SIG-M5 treated with dmso at 0.1 percent for 504 hours (cell line): ENCODE data around the gene SLAMF9.

Experiments used
- DNase-seq: peaks from one replicate; lab custom pipeline; 2025; ENCODE audit not compliant: unreplicated experiment; lab: John Stamatoyannopoulos, UW

The SLAMF9 gene

GRCh38 chr1:159946242-159947187 lies 7.5 kb downstream of the SLAMF9 start:
- DNase-seq = no peak

DNA sequence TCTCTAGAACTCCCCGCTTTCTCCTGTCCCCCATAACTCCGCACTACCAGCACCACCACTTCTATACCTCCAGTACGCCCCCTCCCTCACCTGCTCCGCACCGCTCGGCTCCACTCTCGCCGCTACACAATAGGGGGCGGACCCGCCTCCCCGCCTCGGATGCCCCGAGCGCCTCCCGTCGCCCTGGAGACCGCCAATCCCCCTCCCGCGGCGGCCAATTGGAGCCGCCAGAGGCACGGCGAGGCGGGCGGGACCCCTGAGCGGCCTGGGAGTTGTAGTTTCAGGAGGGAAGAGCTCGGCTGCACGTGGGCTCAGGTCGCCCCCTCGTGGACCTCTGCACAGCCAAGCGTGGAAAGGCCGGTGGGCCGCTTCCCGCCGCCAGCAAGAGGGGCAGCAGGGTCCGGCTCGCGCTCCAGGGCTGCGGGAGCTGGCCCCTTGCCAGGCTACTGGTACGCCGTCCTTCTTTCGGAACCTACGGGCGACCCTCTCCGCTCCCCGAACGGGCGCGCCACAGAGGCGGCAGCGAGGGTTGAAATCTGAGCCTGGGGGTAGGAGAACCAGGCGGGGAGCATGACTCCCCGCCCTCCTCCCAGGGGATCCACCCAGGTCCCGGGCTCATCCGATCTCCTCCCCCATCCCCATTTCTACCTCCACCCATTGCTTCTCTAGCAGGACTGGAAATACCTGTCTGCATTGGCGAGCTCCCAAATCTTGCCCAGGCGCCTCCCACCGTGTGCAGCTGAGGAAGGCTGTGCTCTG lies 8.4 kb downstream of the SLAMF9 start, which contains the start of gene IGSF9:
Gene IGSF9, minus strand, starts transcription at position 131 of the 759 bp plus-strand sequence. CDS start 2,159 bp downstream, outside the sequence.
- DNase-seq = peak; percentile 30

- DNase-seq = no peak
Observed at GRCh38 chr1:159944623-159945455, 9.2 kb downstream of the SLAMF9 start.

DNA sequence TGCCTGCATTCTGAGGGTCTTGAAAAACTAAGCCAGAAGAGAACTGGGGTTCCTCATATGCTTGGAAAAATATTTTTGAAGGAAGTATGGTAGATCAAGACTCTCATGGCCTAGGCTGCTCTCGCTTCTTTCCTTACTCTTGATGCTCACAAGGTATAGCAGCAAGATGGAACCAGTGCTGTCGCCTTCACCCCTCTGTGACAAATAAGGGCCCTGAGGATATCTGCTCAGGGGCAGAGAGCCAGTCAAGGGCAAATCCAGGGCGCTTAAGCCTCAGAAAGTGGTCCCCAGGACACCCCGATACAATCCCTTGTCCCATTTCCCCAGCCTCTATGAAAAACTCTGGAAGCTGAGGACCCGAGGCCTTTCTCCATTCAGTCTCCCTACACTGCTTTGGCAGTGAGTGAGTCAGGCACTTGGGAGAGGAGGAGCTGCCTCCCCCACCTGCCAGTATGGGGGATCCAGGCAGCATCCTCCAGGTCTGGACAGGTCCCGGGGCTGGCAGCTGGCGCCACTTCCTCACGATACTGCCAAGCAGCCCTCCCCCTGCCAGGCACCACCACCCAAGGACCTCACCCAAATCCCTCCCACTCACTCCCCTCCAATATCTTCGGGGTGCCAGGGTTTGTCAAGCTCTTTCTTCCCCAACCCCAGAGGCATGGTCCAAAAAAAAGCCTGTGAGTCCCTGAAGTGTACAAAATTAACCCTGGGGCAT lies 10.0 kb downstream of the SLAMF9 start:
- no peak for DNase-seq

GRCh38 chr1:159943278-159943640 lies 10.8 kb downstream of the SLAMF9 start:
- DNase-seq = no peak

DNA sequence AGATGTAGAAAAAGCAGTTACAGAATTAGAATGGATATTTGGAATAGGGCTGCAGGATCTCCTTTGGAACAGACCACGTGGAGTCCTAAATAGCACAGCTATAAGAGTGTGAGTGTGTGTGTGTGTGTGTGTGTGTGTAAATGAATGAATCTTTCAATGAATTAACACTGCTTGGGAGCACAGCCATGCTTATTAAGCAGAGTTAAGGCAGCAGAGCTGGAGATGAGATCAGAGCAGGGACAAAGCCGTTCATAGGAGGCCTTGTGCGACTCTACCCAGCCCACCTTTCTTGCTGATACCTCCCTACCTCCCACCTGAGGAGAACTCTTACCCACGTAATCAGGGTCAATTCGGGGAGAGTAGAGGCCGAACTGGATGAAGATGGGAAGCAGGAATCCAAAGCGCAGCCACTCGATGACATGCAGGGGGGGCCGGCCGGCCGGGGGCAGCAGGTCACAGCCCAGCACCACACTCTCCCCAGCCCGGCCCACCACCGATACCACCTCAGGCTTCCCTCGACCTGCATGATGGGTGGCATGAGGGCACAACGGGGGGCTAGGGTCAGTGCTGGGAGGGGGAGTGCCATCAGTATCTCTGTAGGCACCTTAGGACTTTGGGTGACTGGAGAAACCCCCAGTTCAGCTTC lies 11.3 kb downstream of the SLAMF9 start:
- DNase-seq = no peak

GRCh38 chr1:159941591-159942560 lies 12.2 kb downstream of the SLAMF9 start:
- DNase-seq = no peak

DNA sequence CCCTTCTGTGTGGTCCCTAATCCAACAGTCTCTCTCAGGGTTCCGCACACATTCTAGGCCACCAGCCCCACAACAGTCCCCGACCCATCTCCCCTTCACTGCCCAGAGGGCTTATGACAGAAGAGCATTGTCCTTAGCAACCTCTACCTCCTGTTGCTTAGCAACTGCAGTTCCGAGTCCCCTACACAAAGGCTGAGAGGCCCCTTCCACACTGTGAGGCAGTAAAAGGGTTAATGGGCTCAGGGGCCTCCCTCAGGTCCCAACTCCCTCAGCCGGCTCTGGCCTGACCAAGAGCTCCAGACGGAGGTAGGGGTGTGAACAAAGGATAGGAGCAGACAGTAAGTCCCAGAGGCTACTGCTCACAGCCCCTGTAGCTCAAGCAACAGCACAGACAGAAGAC lies 12.9 kb downstream of the SLAMF9 start:
- DNase-seq = no peak

DNA sequence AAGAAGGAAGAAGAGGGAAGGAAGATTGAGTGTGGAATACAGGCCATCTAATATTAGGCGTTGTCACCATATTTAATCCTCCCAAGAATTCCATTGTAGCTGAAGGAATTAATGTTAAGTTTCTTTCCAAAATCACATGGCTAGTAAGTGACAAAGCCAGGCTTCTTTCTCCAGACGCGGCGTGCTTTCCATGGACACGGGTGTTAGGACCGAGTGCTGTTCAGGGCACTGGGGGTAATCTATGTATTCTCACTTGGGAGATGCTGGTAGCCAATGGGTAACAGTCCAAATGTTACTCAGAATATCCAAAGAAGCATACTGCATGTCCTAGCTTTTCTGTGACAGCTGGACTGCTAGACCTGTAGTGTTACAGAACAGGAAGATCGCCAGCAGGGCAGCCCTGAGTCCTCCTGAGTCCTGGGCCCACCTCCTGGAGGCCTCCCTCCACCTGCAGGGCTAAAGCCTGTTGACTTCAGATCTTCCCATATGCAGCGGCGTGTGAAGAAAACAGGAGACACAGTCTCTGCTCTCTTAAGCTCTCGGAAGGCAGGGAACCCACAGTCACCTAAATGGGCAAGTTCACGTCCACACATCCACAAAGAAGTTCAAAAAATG lies 13.9 kb downstream of the SLAMF9 start:
- DNase-seq = no peak

DNA sequence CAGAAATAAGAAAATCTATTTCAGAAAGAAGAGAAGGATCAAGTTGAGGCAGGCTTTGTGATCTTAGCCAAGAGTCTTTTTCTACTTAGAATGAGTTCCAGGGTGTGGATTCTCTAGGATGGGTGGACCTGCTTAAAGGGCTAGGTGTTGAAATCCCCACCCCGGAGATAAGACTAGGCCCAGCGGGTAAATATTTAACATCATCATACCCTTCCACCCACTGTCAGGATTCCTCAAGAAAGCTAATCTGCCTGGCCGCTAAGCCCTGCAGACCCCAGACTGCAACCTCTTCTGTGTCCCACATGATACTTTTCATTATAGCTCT lies 14.4 kb downstream of the SLAMF9 start:
- DNase-seq = no peak

GRCh38 chr1:159938905-159939677 lies 14.9 kb downstream of the SLAMF9 start:
- DNase-seq = no peak

GRCh38 chr1:159938211-159938852 lies 15.7 kb downstream of the SLAMF9 start:
- DNase-seq = peak; percentile 58

DNA sequence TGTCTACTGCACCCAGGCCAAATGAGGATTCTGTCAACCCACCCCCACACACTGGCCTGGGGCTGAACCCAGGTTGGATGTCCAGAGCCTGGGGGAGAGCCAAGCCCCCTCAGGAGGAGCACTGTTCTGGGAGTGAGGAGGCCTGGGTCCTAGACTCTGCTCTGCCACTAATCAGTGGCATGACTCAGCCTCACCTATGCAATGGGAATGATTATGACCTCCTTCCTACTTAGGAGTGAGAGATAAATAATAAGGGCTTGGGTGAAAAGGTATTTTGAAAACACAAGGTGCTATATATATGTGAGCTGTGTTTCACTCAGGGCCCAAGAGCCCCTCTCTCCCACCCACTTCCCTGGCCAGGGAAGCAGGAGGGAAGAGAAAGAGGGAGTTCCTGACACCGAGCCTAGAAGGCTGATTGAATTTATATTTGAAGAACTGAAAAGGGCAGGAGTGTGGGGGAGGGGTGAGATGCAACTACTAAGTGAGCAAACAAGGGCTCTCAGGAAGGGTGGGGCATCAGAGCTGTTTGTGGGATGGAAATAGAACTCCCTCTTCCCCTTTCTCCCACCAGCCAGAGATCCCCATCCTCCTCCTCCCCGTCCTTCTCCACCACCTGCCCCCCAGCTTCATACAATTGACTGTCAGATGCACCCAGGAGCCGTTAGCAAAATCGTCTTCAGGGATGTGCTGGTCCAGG lies 16.8 kb downstream of the SLAMF9 start:
- DNase-seq = peak; percentile 94

DNA sequence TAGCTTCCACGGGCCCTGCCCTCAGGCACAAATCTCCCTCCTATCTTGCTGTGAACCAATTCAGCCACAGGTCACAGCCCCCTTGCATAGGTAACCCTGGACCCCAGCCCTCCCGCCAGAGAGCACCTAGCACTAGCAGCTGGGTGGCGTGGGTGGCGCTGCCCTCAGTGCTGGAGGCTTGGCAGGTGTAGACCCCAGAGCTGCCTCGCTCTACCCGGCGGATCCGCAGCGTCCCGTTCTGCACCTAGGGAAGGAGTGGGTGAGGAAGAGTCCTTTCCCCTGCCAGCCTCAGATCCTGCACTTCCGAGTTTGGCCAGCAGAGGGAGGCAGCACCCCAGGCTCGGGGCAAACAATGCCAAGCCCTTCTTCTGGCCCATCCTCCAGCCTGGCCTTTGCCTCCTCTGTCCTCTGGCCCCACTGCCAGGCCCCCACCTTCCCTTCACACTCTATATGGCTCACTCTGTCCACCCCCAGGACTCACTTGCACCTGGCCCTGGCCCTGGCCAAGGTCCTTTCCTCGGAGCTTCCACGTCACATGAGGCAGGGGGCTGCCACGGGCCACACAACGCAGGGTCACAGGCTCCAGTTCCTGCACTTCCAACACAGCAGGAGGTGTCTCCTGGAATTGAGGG lies 17.6 kb downstream of the SLAMF9 start:
- peak; percentile 81 for DNase-seq

GRCh38 chr1:159935719-159936272 lies 18.2 kb downstream of the SLAMF9 start:
- DNase-seq = peak; percentile 88

DNA sequence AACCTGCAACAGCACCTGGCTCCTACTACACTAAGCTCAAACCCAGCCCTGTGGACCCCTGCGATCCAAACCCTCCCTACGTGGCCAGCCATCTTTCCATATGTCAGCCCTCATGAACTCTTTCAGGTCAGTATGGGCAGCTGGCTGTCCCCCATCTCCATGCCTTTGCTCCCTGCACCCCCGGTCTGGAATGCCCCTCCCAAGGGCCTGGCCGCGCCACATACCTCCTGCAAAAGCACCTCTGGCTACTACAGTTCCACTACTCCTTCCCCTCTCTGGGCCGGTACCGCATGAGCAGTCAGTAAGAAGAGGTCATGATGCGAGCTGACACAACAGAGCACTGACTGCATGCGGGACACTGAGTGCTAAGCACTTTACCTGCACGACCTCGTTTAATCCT lies 18.7 kb downstream of the SLAMF9 start:
- no peak for DNase-seq
